CD4-positive, CD25-positive, alpha-beta regulatory T cell (primary cell): ENCODE results near the gene UNC45A. TPM values are rescaled to one million over a fixed set of nuclear protein-coding genes. Genes with fewer than 3 reads are reported as not detected.
A peak's percentile ranks its signal among the peaks of the same experiment; 100 is the strongest.

ENCODE experiments used
- ATAC-seq, 2 donors: fragments of 150-1000 bp; cut with Tn5 transposase; one replicate each; pipeline ENCODE4 v1.10.0; 2021; ENCODE audit warnings: low read depth in 2 of 2, moderate number of reproducible peaks in 2 of 2, moderate library complexity in 1 of 2
- DNase-seq, 3 donors: peaks; one replicate each; pipeline versions ENCODE4 v3.0.0 to v3.0.0-alpha.2; 2012 to 2022; ENCODE audit warnings: mixed read lengths in 1 of 3
- H3K27ac ChIP-seq: one replicate; pipeline ENCODE4 v1.7.0; 2013; ENCODE audit warnings: mild to moderate bottlenecking, low read length; ENCODE audit not compliant: insufficient read depth, poor library complexity, severe bottlenecking
- H3K27me3 ChIP-seq: one replicate; pipeline ENCODE4 v1.7.0; 2013; ENCODE audit warnings: low read length; ENCODE audit not compliant: control insufficient read depth, insufficient read depth
- H3K36me3 ChIP-seq: one replicate; pipeline ENCODE4 v1.7.0; 2013; ENCODE audit warnings: mild to moderate bottlenecking, low read length, moderate library complexity; ENCODE audit not compliant: control insufficient read depth, insufficient read depth
- H3K4me1 ChIP-seq: 2 replicates; pipeline ENCODE4 v1.7.0; 2013; ENCODE audit warnings: mild to moderate bottlenecking, low read length; ENCODE audit not compliant: insufficient read depth, control insufficient read depth, poor library complexity, severe bottlenecking
- H3K4me3 ChIP-seq: one replicate; pipeline ENCODE4 v1.7.0; 2013; ENCODE audit warnings: low read depth, mild to moderate bottlenecking, low read length, moderate library complexity
- H3K9me3 ChIP-seq, 2 experiments: 1 replicate in 1 of 2; 2 replicates in 1 of 2; pipeline ENCODE4 v1.7.0; 2013; ENCODE audit warnings: low read length in 2 of 2, mild to moderate bottlenecking in 1 of 2, moderate library complexity in 1 of 2; ENCODE audit not compliant: control insufficient read depth in 2 of 2
- H3K27ac Mint-ChIP-seq, 3 donors: one replicate each; pipeline ENCODE4 v1.8.0; 2020 to 2022; ENCODE audit warnings: mild to moderate bottlenecking in 3 of 3, mixed read lengths in 3 of 3, moderate library complexity in 2 of 3
- H3K27me3 Mint-ChIP-seq: one replicate; pipeline ENCODE4 v1.8.0; 2022; ENCODE audit warnings: mild to moderate bottlenecking, mixed read lengths
- H3K36me3 Mint-ChIP-seq: one replicate; pipeline ENCODE4 v1.8.0; 2020; ENCODE audit warnings: mixed read lengths
- H3K4me1 Mint-ChIP-seq, 4 donors: one replicate each; pipeline ENCODE4 v1.8.0; 2020 to 2022; ENCODE audit warnings: mixed read lengths in 4 of 4, mild to moderate bottlenecking in 1 of 4
- H3K4me3 Mint-ChIP-seq, 4 donors: one replicate each; pipeline ENCODE4 v1.8.0; 2020 to 2022; ENCODE audit warnings: mild to moderate bottlenecking in 4 of 4, mixed read lengths in 4 of 4, moderate library complexity in 3 of 4
- H3K9me3 Mint-ChIP-seq, 7 donors: one replicate each; pipeline ENCODE4 v1.8.0; 2020 to 2022; ENCODE audit warnings: mixed read lengths in 7 of 7, mild to moderate bottlenecking in 3 of 7, moderate library complexity in 2 of 7
- polyA plus RNA-seq, 4 donors: library from polyadenylated mRNA; unstranded; fragments of 300-500 nt; fragmentation: Illumina TruSeq; gene quantifications; one replicate each; pipeline ENCODE4 v1.2.3, GENCODE V29; 2021
- total RNA-seq: library from RNA; stranded (reverse); gene quantifications from one replicate; pipeline ENCODE4 v1.2.3, GENCODE V29; 2022

The UNC45A gene
- 48.3 TPM for total RNA-seq
- polyA plus RNA-seq, result 10 to 100 TPM; 45.4 to 65.9 (median 59.3) TPM

DNA sequence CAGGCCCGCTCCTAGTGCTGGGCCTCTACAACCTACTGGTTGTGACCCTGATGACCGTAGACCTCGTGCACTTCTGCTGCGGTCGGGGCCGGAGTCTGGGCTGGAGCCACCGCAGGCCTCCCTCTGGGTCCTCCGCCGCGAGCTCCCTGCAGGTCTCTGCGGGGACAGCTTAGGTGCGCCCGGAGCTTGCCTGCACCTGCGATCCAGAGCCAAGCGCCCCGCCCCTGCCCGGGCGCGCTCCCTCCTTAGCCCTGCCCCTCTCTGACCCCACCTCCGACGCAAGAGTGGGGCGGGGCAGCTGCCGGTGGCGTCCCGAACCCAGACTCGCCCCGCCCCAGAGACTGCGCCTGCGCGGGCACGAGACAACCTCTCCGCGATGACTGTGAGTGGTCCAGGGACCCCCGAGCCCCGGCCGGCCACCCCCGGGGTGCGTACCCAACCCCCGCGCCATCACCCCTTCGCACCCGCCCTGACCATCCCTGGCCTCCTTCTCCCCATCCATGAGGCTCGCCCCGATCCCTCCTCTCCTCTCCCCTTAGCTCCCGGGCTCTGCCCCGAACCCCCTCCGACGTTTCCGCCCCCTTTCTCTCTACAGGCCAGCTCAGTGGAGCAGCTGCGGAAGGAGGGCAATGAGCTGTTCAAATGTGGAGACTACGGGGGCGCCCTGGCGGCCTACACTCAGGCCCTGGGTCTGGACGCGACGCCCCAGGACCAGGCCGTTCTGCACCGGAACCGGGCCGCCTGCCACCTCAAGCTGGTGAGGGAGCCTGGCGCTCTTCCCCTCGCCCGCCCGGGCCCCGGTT, at the start of gene UNC45A:
UNC45A (plus strand) TSS at position 337 of the 803 bp plus-strand sequence; CDS start at position 377, 40 bp downstream.
- peaks cover 5 to 54% (median 28%) of the 10 kb centered on the region in 4 donors for H3K4me1 Mint-ChIP-seq
- peak; percentile 94 to 97 (median 96) for DNase-seq
- H3K4me1 ChIP-seq, result peaks cover 51% of the 10 kb centered on the region

GRCh38 chr15:90885432-90886290, 49.4 kb upstream of the UNC45A start:
- no peak overlapping the region for H3K27ac ChIP-seq
- Mint-ChIP-seq H3K9me3 (peaks cover 0 to 4% (median 0%) of the 10 kb centered on the region in 7 donors), H3K4me1 (peaks cover 0 to 7% (median 5%) of the 10 kb centered on the region in 4 donors), H3K4me3 (peak overlapping the region in 1 of 4 donors; percentile 54), H3K27ac (peak overlapping the region in 1 of 3 donors; percentile 24), H3K36me3 (no peaks in the 10 kb centered on the region), H3K27me3 (peaks cover 17% of the 10 kb centered on the region)
- H3K4me1 ChIP-seq, result peaks cover 13% of the 10 kb centered on the region
- ATAC-seq, result peak; percentile 59 to 62
- H3K9me3 ChIP-seq, result no peaks in the 10 kb centered on the region
- peaks cover 1% of the 10 kb centered on the region for H3K27me3 ChIP-seq
- H3K4me3 ChIP-seq, result no peak overlapping the region
- peak; percentile 61 to 78 (median 68) for DNase-seq
- peaks cover 6% of the 10 kb centered on the region for H3K36me3 ChIP-seq

More for the DNA sequence above, at the start of gene UNC45A:
- Histone ChIP-seq H3K27me3 (no peaks in the 10 kb centered on the region), H3K4me3 (peak within 1 kb of the TSS; percentile 84), H3K9me3 (no peaks in the 10 kb centered on the region), H3K36me3 (peaks cover 16% of the 10 kb centered on the region), H3K27ac (peak within 1 kb of the TSS; percentile 79)
- peak; percentile 74 to 80 for ATAC-seq
- Mint-ChIP-seq H3K4me3 (peak within 1 kb of the TSS; percentile 73 to 94 (median 90)), H3K27ac (peak within 1 kb of the TSS; percentile 91 to 97 (median 93)), H3K36me3 (peaks cover 15% of the 10 kb centered on the region), H3K9me3 (no peaks in the 10 kb centered on the region), H3K27me3 (no peaks in the 10 kb centered on the region)

DNA sequence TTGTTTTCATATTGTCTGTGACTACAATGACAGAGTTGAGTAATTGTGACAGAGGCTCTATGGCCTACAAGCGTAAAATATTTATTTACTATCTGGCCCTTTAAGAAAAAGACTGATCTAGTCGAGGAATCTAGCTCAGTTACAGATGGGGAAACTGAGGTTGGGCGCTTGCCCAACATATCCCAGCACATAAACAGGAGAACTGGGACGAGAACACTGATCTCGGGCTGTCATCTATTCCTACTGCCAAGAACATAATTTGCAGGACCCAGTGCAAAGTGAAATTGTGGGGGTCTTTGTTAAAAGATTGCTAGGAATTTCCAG, 48.8 kb upstream of the UNC45A start:
- Mint-ChIP-seq H3K9me3 (peaks cover 0 to 4% (median 0%) of the 10 kb centered on the region in 7 donors), H3K27ac (peak overlapping the region in 1 of 3 donors; percentile 24), H3K36me3 (no peaks in the 10 kb centered on the region), H3K4me3 (no peak overlapping the region), H3K4me1 (peaks cover 0 to 7% (median 5%) of the 10 kb centered on the region in 4 donors), H3K27me3 (peaks cover 17% of the 10 kb centered on the region)
- Histone ChIP-seq H3K27ac (no peak overlapping the region), H3K36me3 (peaks cover under 1% of the 10 kb centered on the region), H3K4me1 (peaks cover 13% of the 10 kb centered on the region), H3K9me3 (no peaks in the 10 kb centered on the region), H3K4me3 (no peak overlapping the region), H3K27me3 (peaks cover 1% of the 10 kb centered on the region)
- DNase-seq (no peak), ATAC-seq (no peak)

- no peaks in the 10 kb centered on the region for H3K36me3 Mint-ChIP-seq
- peaks cover 17% of the 10 kb centered on the region for H3K27me3 Mint-ChIP-seq
- H3K9me3 ChIP-seq, result no peaks in the 10 kb centered on the region
- DNase-seq (no peak), ATAC-seq (no peak)
- peaks cover 1% of the 10 kb centered on the region for H3K27me3 ChIP-seq
- H3K36me3 ChIP-seq, result no peaks in the 10 kb centered on the region
- H3K4me3 ChIP-seq, result no peak overlapping the region
- no peak overlapping the region for H3K4me3 Mint-ChIP-seq
- H3K9me3 Mint-ChIP-seq, result peaks cover 0 to 4% (median 0%) of the 10 kb centered on the region in 7 donors
- no peak overlapping the region for H3K27ac Mint-ChIP-seq
- peaks cover 13% of the 10 kb centered on the region for H3K4me1 ChIP-seq
- H3K27ac ChIP-seq, result no peak overlapping the region
- peaks cover 0 to 7% (median 5%) of the 10 kb centered on the region in 4 donors for H3K4me1 Mint-ChIP-seq
These were observed 48.0 kb upstream of the UNC45A start for GRCh38 chr15:90887037-90887481.

GRCh38 chr15:90889313-90889730, 45.8 kb upstream of the UNC45A start:
- Histone ChIP-seq H3K9me3 (no peaks in the 10 kb centered on the region), H3K4me1 (peaks cover 9% of the 10 kb centered on the region), H3K4me3 (no peak overlapping the region), H3K27ac (no peak overlapping the region), H3K36me3 (no peaks in the 10 kb centered on the region), H3K27me3 (peaks cover 1% of the 10 kb centered on the region)
- peaks cover 17% of the 10 kb centered on the region for H3K27me3 Mint-ChIP-seq
- no peaks in the 10 kb centered on the region for H3K36me3 Mint-ChIP-seq
- no peak for ATAC-seq
- peak overlapping the region in 1 of 3 donors; percentile 66 for H3K27ac Mint-ChIP-seq
- H3K4me3 Mint-ChIP-seq, result no peak overlapping the region
- peaks cover 0 to 7% (median 5%) of the 10 kb centered on the region in 4 donors for H3K4me1 Mint-ChIP-seq
- no peak for DNase-seq
- peaks cover 0 to 2% (median 0%) of the 10 kb centered on the region in 7 donors for H3K9me3 Mint-ChIP-seq

- H3K4me3 Mint-ChIP-seq, result no peak overlapping the region
- H3K4me1 Mint-ChIP-seq, result peaks cover 0 to 7% (median 5%) of the 10 kb centered on the region in 4 donors
- peaks cover 0 to under 1% (median 0%) of the 10 kb centered on the region in 7 donors for H3K9me3 Mint-ChIP-seq
These were observed 45.2 kb upstream of the UNC45A start for GRCh38 chr15:90889736-90890456.

GRCh38 chr15:90890839-90891238, 44.2 kb upstream of the UNC45A start:
- Histone ChIP-seq H3K36me3 (no peaks in the 10 kb centered on the region), H3K9me3 (no peaks in the 10 kb centered on the region), H3K27me3 (peaks cover 1% of the 10 kb centered on the region), H3K4me1 (peaks cover 2% of the 10 kb centered on the region), H3K4me3 (no peak overlapping the region), H3K27ac (no peak overlapping the region)
- Mint-ChIP-seq H3K4me1 (peaks cover 0 to 5% (median 3%) of the 10 kb centered on the region in 4 donors), H3K4me3 (no peak overlapping the region), H3K36me3 (no peaks in the 10 kb centered on the region), H3K9me3 (no peaks in the 10 kb centered on the region), H3K27me3 (peaks cover 13% of the 10 kb centered on the region), H3K27ac (no peak overlapping the region)
- no peak for ATAC-seq
- no peak for DNase-seq

More at GRCh38 chr15:90889736-90890456, 45.2 kb upstream of the UNC45A start:
- no peak overlapping the region for H3K27ac ChIP-seq
- Mint-ChIP-seq H3K36me3 (no peaks in the 10 kb centered on the region), H3K27me3 (peaks cover 17% of the 10 kb centered on the region), H3K27ac (no peak overlapping the region)
- no peak overlapping the region for H3K4me3 ChIP-seq
- DNase-seq (no peak), ATAC-seq (no peak)
- no peaks in the 10 kb centered on the region for H3K9me3 ChIP-seq
- no peaks in the 10 kb centered on the region for H3K36me3 ChIP-seq
- H3K4me1 ChIP-seq, result peaks cover 5% of the 10 kb centered on the region
- peaks cover 1% of the 10 kb centered on the region for H3K27me3 ChIP-seq
